CD14-positive monocyte (primary cell): ENCODE data around the gene SEC24B. TPM values are rescaled to one million over a fixed set of nuclear protein-coding genes. Genes with fewer than 3 reads are reported as not detected.

Source experiments
- DNase-seq, 3 donors: peaks; one replicate each; pipeline ENCODE4 v3.0.0-alpha.2; 2011 to 2022
- H2AFZ ChIP-seq: 2 replicates; pipeline ENCODE4 v1.6.0; 2012; ENCODE audit warnings: mild to moderate bottlenecking, low read depth, low read length, inconsistent platforms; ENCODE audit not compliant: insufficient read depth, poor library complexity, severe bottlenecking
- H3K27ac ChIP-seq, 2 donors: 1 replicate in 1 of 2; 2 replicates in 1 of 2; pipeline ENCODE4 v1.5.1; 2012 to 2013; ENCODE audit warnings: low read length in 2 of 2, control low read depth in 1 of 2, inconsistent platforms in 1 of 2, low read depth in 1 of 2, mild to moderate bottlenecking in 1 of 2
- H3K27me3 ChIP-seq, 2 donors: one replicate each; pipeline versions ENCODE4 v1.6.0 to v1.6.1; 2011 to 2013; ENCODE audit warnings: low read length in 2 of 2; ENCODE audit not compliant: control insufficient read depth in 2 of 2, insufficient read depth in 2 of 2
- H3K36me3 ChIP-seq, 2 donors: replicated peaks in 1 of 2; 1 replicate in 1 of 2; 2 replicates in 1 of 2; pipeline versions ENCODE4 v1.5.1 to v1.6.1; 2012 to 2013; ENCODE audit warnings: low read length in 2 of 2, control low read depth in 1 of 2, inconsistent platforms in 1 of 2, mild to moderate bottlenecking in 1 of 2; ENCODE audit not compliant: insufficient read depth in 2 of 2, control insufficient read depth in 1 of 2
- H3K4me1 ChIP-seq, 2 donors: 1 replicate in 1 of 2; 2 replicates in 1 of 2; pipeline versions ENCODE4 v1.5.1 to v1.6.1; 2012 to 2013; ENCODE audit warnings: low read length in 2 of 2, control low read depth in 1 of 2, inconsistent platforms in 1 of 2, mild to moderate bottlenecking in 1 of 2, moderate library complexity in 1 of 2; ENCODE audit not compliant: insufficient read depth in 2 of 2, control insufficient read depth in 1 of 2
- H3K4me2 ChIP-seq: replicated peaks from 2 replicates; pipeline ENCODE3; 2012; ENCODE audit warnings: low read length, moderate library complexity, mild to moderate bottlenecking; ENCODE audit not compliant: poor library complexity, severe bottlenecking; ENCODE audit errors: extremely low read depth
- H3K4me3 ChIP-seq, 3 experiments: fragments of 200-600 bp in 1 of 3; sonication (generic) in 1 of 3; replicated peaks in 1 of 3; 1 replicate in 2 of 3; 2 replicates in 1 of 3; pipeline ENCODE4 v1.5.1; 2011 to 2013; ENCODE audit warnings: low read length in 3 of 3, mild to moderate bottlenecking in 3 of 3, control low read depth in 2 of 3, low read depth in 2 of 3, inconsistent platforms in 1 of 3, moderate library complexity in 1 of 3
- H3K79me2 ChIP-seq: 2 replicates; pipeline ENCODE4 v1.6.0; 2012; ENCODE audit warnings: mild to moderate bottlenecking, control low read depth, inconsistent platforms, low read length, moderate library complexity; ENCODE audit not compliant: insufficient read depth
- H3K9ac ChIP-seq: 2 replicates; pipeline ENCODE4 v1.6.0; 2017; ENCODE audit warnings: low read length, mild to moderate bottlenecking; ENCODE audit not compliant: insufficient read depth, poor library complexity, severe bottlenecking
- H3K9me3 ChIP-seq, 2 donors: replicated peaks in 1 of 2; 1 replicate in 1 of 2; 2 replicates in 1 of 2; pipeline versions ENCODE4 v1.5.1 to v1.6.1; 2012 to 2013; ENCODE audit warnings: low read length in 2 of 2, control low read depth in 1 of 2; ENCODE audit not compliant: control insufficient read depth in 1 of 2, insufficient read depth in 1 of 2
- H4K20me1 ChIP-seq: 2 replicates; pipeline ENCODE4 v1.6.0; 2012; ENCODE audit warnings: mild to moderate bottlenecking, low read length, control low read depth, moderate library complexity; ENCODE audit not compliant: insufficient read depth
- H3K27ac Mint-ChIP-seq, 7 donors: one replicate each; pipeline ENCODE4 v1.8.0; 2020; ENCODE audit warnings: mild to moderate bottlenecking in 7 of 7, mixed read lengths in 7 of 7, moderate library complexity in 6 of 7, inconsistent platforms in 2 of 7
- H3K27me3 Mint-ChIP-seq, 3 donors: one replicate each; pipeline ENCODE4 v1.8.0; 2021 to 2022; ENCODE audit warnings: low read depth in 3 of 3, mild to moderate bottlenecking in 3 of 3, mixed read lengths in 3 of 3, moderate library complexity in 3 of 3, inconsistent platforms in 1 of 3
- H3K36me3 Mint-ChIP-seq, 2 donors: one replicate each; pipeline ENCODE4 v1.8.0; 2020; ENCODE audit warnings: mixed read lengths in 2 of 2, inconsistent platforms in 1 of 2, mild to moderate bottlenecking in 1 of 2
- H3K4me1 Mint-ChIP-seq: one replicate; pipeline ENCODE4 v1.8.0; 2020; ENCODE audit warnings: mild to moderate bottlenecking, mixed read lengths
- H3K4me3 Mint-ChIP-seq, 2 donors: one replicate each; pipeline ENCODE4 v1.8.0; 2020; ENCODE audit warnings: mild to moderate bottlenecking in 2 of 2, mixed read lengths in 2 of 2, moderate library complexity in 1 of 2
- H3K9me3 Mint-ChIP-seq, 7 donors: one replicate each; pipeline ENCODE4 v1.8.0; 2020 to 2022; ENCODE audit warnings: mixed read lengths in 7 of 7, mild to moderate bottlenecking in 6 of 7, moderate library complexity in 6 of 7, inconsistent platforms in 2 of 7
- WGBS: methylation state at CpG from one replicate; pipeline ENCODE4 v1.1.5; 2013; ENCODE audit warnings: missing lambda C conversion rate; ENCODE audit not compliant: insufficient coverage; 5-methylcytosine and 5-hydroxymethylcytosine counted together
- intact Hi-C, 2 donors: fragments of 100-400 bp; cut with micrococcal nuclease; formaldehyde crosslinking; loops; one replicate each; pipeline versions ENCODE4 v1.15.0 to v1.15.1; 2023
- polyA plus RNA-seq, 3 donors: library from polyadenylated mRNA; depleted of rRNA in 1 of 3; unstranded in 2 of 3; stranded (reverse) in 1 of 3; fragments of 300-500 nt in 2 of 3; fragments of >200 nt in 1 of 3; fragmentation: Illumina TruSeq in 2 of 3; gene quantifications; 1 replicate in 2 of 3; 2 replicates in 1 of 3; pipeline ENCODE4 v1.2.3, GENCODE V29; 2012 to 2021
- TF ChIP-seq, protein P1 (sequence below): fragments of 200-600 bp; IDR thresholded peaks from one replicate; pipeline ENCODE4 v1.8.0; 2022; ENCODE audit warnings: antibody characterized with exemption, mild to moderate bottlenecking

The SEC24B gene
- polyA plus RNA-seq, 3 donors = 8.0 to 27.4 (median 11.8) TPM

DNA sequence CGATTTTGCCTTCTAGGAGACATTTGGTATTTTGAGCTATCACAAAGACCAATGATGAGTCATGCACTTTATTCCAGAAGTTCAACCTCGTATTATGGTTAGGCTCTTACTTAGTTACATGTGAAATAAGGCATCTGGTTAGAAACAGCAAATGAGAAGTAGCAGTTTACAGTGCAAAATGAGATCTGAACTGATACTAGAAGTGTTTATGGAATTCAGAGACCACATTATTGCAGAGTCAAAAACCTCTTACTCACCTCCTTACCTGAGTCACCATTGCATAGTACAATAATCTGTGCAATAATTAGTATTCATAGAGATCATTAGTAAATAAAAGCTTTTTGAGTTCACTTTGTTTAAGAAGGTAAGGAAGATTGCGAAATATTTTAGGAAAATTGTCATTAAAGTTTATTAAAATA is 38.7 kb downstream of the SEC24B start:
- H2AFZ ChIP-seq = no peak overlapping the region
- DNase-seq = no peak
- peaks cover 86% of the 10 kb centered on the region for H3K79me2 ChIP-seq
- Mint-ChIP-seq H3K36me3 (peaks cover 32 to 55% of the 10 kb centered on the region in 2 donors), H3K4me1 (peaks cover 2% of the 10 kb centered on the region), H3K4me3 (no peak overlapping the region), H3K27me3 (no peaks in the 10 kb centered on the region), H3K9me3 (no peaks in the 10 kb centered on the region), H3K27ac (no peak overlapping the region)
- intact Hi-C loops = no loop called here
- H3K4me2 ChIP-seq = no peak overlapping the region
- no peaks in the 10 kb centered on the region for H3K4me1 ChIP-seq
- no peaks in the 10 kb centered on the region for H3K27me3 ChIP-seq
- H3K27ac ChIP-seq = peak overlapping the region in 1 of 2 donors; percentile 45
- no peak overlapping the region for H3K9ac ChIP-seq
- peaks cover 32 to 88% of the 10 kb centered on the region in 2 donors for H3K36me3 ChIP-seq
- no peaks in the 10 kb centered on the region for H3K9me3 ChIP-seq
- TF ChIP-seq, protein P1, sequence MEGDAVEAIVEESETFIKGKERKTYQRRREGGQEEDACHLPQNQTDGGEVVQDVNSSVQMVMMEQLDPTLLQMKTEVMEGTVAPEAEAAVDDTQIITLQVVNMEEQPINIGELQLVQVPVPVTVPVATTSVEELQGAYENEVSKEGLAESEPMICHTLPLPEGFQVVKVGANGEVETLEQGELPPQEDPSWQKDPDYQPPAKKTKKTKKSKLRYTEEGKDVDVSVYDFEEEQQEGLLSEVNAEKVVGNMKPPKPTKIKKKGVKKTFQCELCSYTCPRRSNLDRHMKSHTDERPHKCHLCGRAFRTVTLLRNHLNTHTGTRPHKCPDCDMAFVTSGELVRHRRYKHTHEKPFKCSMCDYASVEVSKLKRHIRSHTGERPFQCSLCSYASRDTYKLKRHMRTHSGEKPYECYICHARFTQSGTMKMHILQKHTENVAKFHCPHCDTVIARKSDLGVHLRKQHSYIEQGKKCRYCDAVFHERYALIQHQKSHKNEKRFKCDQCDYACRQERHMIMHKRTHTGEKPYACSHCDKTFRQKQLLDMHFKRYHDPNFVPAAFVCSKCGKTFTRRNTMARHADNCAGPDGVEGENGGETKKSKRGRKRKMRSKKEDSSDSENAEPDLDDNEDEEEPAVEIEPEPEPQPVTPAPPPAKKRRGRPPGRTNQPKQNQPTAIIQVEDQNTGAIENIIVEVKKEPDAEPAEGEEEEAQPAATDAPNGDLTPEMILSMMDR = no peak
- WGBS = 57% methylated on average over 1 of the region's 3 CpGs
- H4K20me1 ChIP-seq = peaks cover 96% of the 10 kb centered on the region
- no peak overlapping the region for H3K4me3 ChIP-seq

DNA sequence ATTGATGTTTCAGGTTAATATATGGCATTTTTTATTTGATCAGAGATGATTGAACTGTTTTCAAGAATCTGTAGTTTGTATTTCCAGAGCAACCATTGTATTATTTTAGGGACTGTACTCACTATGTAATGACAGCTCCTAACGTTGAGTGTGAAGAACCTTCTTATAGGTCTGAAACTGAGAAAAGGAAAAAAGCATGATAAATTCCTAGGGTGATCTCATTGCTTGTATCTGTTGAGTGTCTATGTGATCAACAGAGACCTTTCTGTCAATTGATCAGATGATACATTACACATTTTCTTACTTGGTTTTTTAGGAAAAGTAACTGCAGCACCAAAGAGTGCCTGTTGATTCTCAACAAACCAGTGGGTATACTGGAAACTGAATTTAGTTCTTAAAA is 40.2 kb downstream of the SEC24B start:
- DNase-seq = no peak
- H3K9ac ChIP-seq = no peak overlapping the region
- H3K4me3 ChIP-seq = no peak overlapping the region
- H3K79me2 ChIP-seq = peaks cover 79% of the 10 kb centered on the region
- TF ChIP-seq, protein P1 = no peak
- H3K27me3 Mint-ChIP-seq = no peaks in the 10 kb centered on the region
- no CpG with 5 or more reads among the region's 1 CpG for WGBS
- peaks cover 23 to 47% of the 10 kb centered on the region in 2 donors for H3K36me3 Mint-ChIP-seq
- H3K36me3 ChIP-seq = peaks cover 25 to 78% of the 10 kb centered on the region in 2 donors
- intact Hi-C loops = no loop called here
- H3K4me1 ChIP-seq = no peaks in the 10 kb centered on the region
- H3K4me1 Mint-ChIP-seq = peaks cover 2% of the 10 kb centered on the region
- no peak overlapping the region for H3K4me3 Mint-ChIP-seq
- peaks cover 94% of the 10 kb centered on the region for H4K20me1 ChIP-seq
- H3K27ac Mint-ChIP-seq = no peak overlapping the region
- H3K27me3 ChIP-seq = no peaks in the 10 kb centered on the region
- no peak overlapping the region for H2AFZ ChIP-seq
- H3K9me3 Mint-ChIP-seq = no peaks in the 10 kb centered on the region
- H3K9me3 ChIP-seq = no peaks in the 10 kb centered on the region
- H3K27ac ChIP-seq = no peak overlapping the region
- H3K4me2 ChIP-seq = no peak overlapping the region
